GM12864 (cell line): ENCODE data around the gene ALDH7A1.
A peak's percentile ranks its signal among the peaks of the same experiment; 100 is the strongest.

Experiments used
- DNase-seq: peaks from one replicate; pipeline ENCODE4 v3.0.0-alpha.2; 2011; ENCODE audit warnings: low read depth
- H3K4me3 ChIP-seq: 2 replicates; pipeline ENCODE4 v1.5.1; 2011; ENCODE audit warnings: mild to moderate bottlenecking, low read depth, low read length, control low read depth
- CTCF ChIP-seq: IDR thresholded peaks from 2 replicates; pipeline ENCODE4 v1.5.1; 2011; ENCODE audit warnings: low read depth, mild to moderate bottlenecking, moderate library complexity, low read length, control low read depth, inconsistent platforms; ENCODE audit errors: missing control alignments

Gene ALDH7A1

GRCh38 chr5:126594748-126595485 lies at the start of gene ALDH7A1:
Gene ALDH7A1, minus strand, starts transcription at chr5:126595219. Its CDS starts 21 bp downstream, at chr5:126595198.
- TF ChIP-seq CTCF: no peak
- H3K4me3 ChIP-seq: peak within 1 kb of the TSS; percentile 58
- peak; percentile 25 for DNase-seq

- TF ChIP-seq CTCF: no peak
- H3K4me3 ChIP-seq: no peak overlapping the region
- DNase-seq: peak; percentile 18
These were observed 46.4 kb upstream of the ALDH7A1 start for GRCh38 chr5:126641387-126641786.

- TF ChIP-seq CTCF: no peak
- DNase-seq: no peak
- H3K4me3 ChIP-seq: no peak overlapping the region
These were observed 45.8 kb upstream of the ALDH7A1 start for GRCh38 chr5:126640866-126641265.

GRCh38 chr5:126636956-126637355 lies 41.9 kb upstream of the ALDH7A1 start:
- no peak for TF ChIP-seq CTCF
- H3K4me3 ChIP-seq: no peak overlapping the region
- no peak for DNase-seq

GRCh38 chr5:126635585-126635984 lies 40.6 kb upstream of the ALDH7A1 start:
- no peak for TF ChIP-seq CTCF
- DNase-seq: no peak
- H3K4me3 ChIP-seq: no peak overlapping the region

- no peak overlapping the region for H3K4me3 ChIP-seq
- TF ChIP-seq CTCF: no peak
- DNase-seq: no peak
These were observed 38.5 kb upstream of the ALDH7A1 start for GRCh38 chr5:126633552-126633951.

- TF ChIP-seq CTCF: no peak
- no peak overlapping the region for H3K4me3 ChIP-seq
- no peak for DNase-seq
These were observed 36.9 kb upstream of the ALDH7A1 start for GRCh38 chr5:126631920-126632319.
